ENCODE measurements around the gene ZNF766.

GRCh38 chr19:52227196-52227940, 42.0 kb upstream of the ZNF766 start:
- TF ChIP-seq CTCF (IDR thresholded peaks at IDR 0.05) (no peak), POLR2A (IDR thresholded peaks at IDR 0.05) (no peak)
